ENCODE measurements around the gene JAG1. TPM values are rescaled to one million over a fixed set of nuclear protein-coding genes. Genes with fewer than 3 reads are reported as not detected.

The JAG1 gene
- total RNA-seq, result 100 to 1,000 TPM in 2 of 4 donors, 10 to 100 TPM in 2; 93.1 to 133 (median 112) TPM

GRCh38 chr20:10673842-10674683 lies at the start of gene JAG1:
JAG1 (minus strand) TSS chr20:10673999; CDS start chr20:10673530, 469 bp downstream.
- Histone ChIP-seq H3K27ac (peak within 1 kb of the TSS; percentile 91 to 95 (median 95)), H3K4me3 (peak within 1 kb of the TSS; percentile 68 to 89 (median 80)), H3K9me3 (no peaks in the 10 kb centered on the region), H3K4me1 (peaks cover 0 to 34% (median 11%) of the 10 kb centered on the region in 4 donors), H3K27me3 (no peaks in the 10 kb centered on the region), H3K36me3 (no peaks in the 10 kb centered on the region)
- 1 to 2% methylated on average over 34 to 83 of the region's 84 CpGs for WGBS, 2 donors
- peak; percentile 95 to 97 for DNase-seq (ENCODE audit: low spot score in 2 of 2)
- TF ChIP-seq CTCF (IDR thresholded peaks at IDR 0.05) (no peak), EP300 (IDR thresholded peaks at IDR 0.05) (peak; percentile 38 to 95), POLR2A (IDR thresholded peaks at IDR 0.05) (peak; percentile 76 to 85)

DNA sequence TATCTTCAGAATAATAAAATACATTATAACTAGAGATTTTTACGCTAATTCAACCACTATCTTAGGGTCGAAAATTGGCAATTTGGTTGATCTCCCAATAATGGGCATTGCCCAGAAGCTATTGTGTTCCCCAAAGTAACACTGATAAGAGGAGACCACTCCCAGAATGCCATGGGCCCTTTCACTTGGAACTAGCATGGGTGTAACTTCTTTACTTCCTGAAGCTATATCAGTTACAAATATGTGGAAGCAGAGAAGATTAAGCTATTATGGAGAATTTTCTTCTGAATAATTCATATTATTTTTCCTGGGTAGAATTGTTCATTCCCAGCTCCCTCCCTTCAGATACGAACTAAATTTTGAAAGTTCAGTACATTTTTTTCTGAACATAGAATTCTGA lies 48.2 kb upstream of the JAG1 start:
- peaks cover 0 to 3% (median 0%) of the 10 kb centered on the region in 4 donors for H3K4me1 ChIP-seq
- no peak for DNase-seq (ENCODE audit: low spot score in 2 of 2)
- H3K27ac ChIP-seq, result no peak overlapping the region
- TF ChIP-seq CTCF (IDR thresholded peaks at IDR 0.05) (no peak), EP300 (IDR thresholded peaks at IDR 0.05) (no peak), POLR2A (IDR thresholded peaks at IDR 0.05) (no peak)
- no peaks in the 10 kb centered on the region for H3K9me3 ChIP-seq
- no peak overlapping the region for H3K4me3 ChIP-seq
- no peaks in the 10 kb centered on the region for H3K27me3 ChIP-seq
- 86 to 90% methylated on average over 3 of the region's 3 CpGs for WGBS, 2 donors
- no peaks in the 10 kb centered on the region for H3K36me3 ChIP-seq

DNA sequence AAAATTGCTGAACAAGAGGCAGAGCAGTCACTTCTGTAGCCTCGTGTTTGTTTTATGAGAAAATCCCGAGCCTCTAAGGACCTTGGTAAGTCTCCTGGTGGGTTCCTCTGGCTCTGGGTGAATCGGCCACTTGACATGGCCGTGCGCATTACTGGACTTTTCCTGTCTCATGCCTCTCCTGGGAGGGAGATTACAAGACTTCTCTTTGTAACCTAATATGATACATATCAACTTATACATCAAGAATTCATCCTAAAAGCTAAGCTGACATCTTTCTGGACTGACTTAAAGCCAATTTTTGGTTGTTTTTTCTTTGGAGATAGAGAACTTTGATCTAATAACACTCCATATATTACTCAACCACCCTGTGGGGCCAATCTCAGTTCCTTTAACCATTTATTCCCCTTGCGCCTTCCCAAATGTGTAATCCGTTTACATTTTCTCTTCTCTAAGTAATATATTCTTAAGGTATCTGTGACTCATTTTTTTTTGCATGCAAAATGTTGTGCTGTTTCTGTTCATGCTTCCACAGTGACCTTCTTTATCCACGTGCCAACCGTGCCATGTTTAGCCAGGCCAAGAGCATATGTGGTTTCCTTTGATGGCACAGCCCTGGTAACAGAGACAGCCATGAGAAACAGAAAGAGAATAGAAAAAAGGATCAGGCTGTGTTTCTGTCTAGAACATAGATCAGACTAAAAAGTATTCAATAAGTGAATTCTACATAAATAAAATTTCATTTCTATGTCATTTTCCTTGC lies 47.5 kb upstream of the JAG1 start:
- no peaks in the 10 kb centered on the region for H3K36me3 ChIP-seq
- H3K27me3 ChIP-seq, result no peaks in the 10 kb centered on the region
- H3K4me1 ChIP-seq, result peaks cover 0 to 3% (median 0%) of the 10 kb centered on the region in 4 donors
- no peak overlapping the region for H3K4me3 ChIP-seq
- no peaks in the 10 kb centered on the region for H3K9me3 ChIP-seq
- 79 to 84% methylated on average over 9 of the region's 9 CpGs for WGBS, 2 donors
- H3K27ac ChIP-seq, result peak overlapping the region in 1 of 4 donors; percentile 17
- no peak for DNase-seq (ENCODE audit: low spot score in 2 of 2)
- TF ChIP-seq CTCF (IDR thresholded peaks at IDR 0.05), result no peak
- TF ChIP-seq POLR2A (IDR thresholded peaks at IDR 0.05), result no peak
- no peak for TF ChIP-seq EP300 (IDR thresholded peaks at IDR 0.05)

GRCh38 chr20:10720565-10720964 lies 46.8 kb upstream of the JAG1 start:
- DNase-seq (ENCODE audit: low spot score in 2 of 2), result no peak
- Histone ChIP-seq H3K36me3 (no peaks in the 10 kb centered on the region), H3K27me3 (no peaks in the 10 kb centered on the region), H3K4me1 (peaks cover 0 to 3% (median 0%) of the 10 kb centered on the region in 4 donors), H3K9me3 (no peaks in the 10 kb centered on the region), H3K27ac (peak overlapping the region in 1 of 4 donors; percentile 17), H3K4me3 (no peak overlapping the region)
- TF ChIP-seq POLR2A (IDR thresholded peaks at IDR 0.05), result no peak
- no peak for TF ChIP-seq EP300 (IDR thresholded peaks at IDR 0.05)
- no peak for TF ChIP-seq CTCF (IDR thresholded peaks at IDR 0.05)
- WGBS, 2 donors, result 51 to 54% methylated on average over 2 of the region's 2 CpGs
